WTC11 (cell line): ENCODE data around the gene MEX3D. TPM values are rescaled to one million over a fixed set of nuclear protein-coding genes. Genes with fewer than 3 reads are reported as not detected.

ENCODE experiments used
- ATAC-seq: fragments of 200-7000 bp; cut with Tn5 transposase; 2 replicates; pipeline ENCODE4 v1.10.0; 2021; ENCODE audit warnings: mild to moderate bottlenecking, moderate library complexity
- CTCF ChIA-PET: fragments of 300-600 bp; sonication (Branson Sonifier 250); formaldehyde crosslinking; loops from one replicate; lab custom pipeline; 2021; ENCODE audit warnings: antibody characterized with exemption; lab: Charles Lee
- POLR2A ChIA-PET: fragments of 350-600 bp; sonication (Branson Sonifier 250); formaldehyde crosslinking; loops from one replicate; lab custom pipeline; 2021; ENCODE audit warnings: antibody characterized with exemption; lab: Charles Lee
- DNase-seq: peaks from one replicate; pipeline ENCODE4 v3.0.0; 2021; ENCODE audit warnings: low spot score
- H3K27ac Mint-ChIP-seq: 2 replicates; pipeline ENCODE4 v1.8.0; 2021; ENCODE audit warnings: mixed read lengths
- H3K27me3 Mint-ChIP-seq: 2 replicates; pipeline ENCODE4 v1.8.0; 2021; ENCODE audit warnings: low read depth, mild to moderate bottlenecking, moderate library complexity, mixed read lengths
- H3K36me3 Mint-ChIP-seq: 2 replicates; pipeline ENCODE4 v1.8.0; 2021; ENCODE audit warnings: mixed read lengths
- H3K4me1 Mint-ChIP-seq: 2 replicates; pipeline ENCODE4 v1.8.0; 2022; ENCODE audit warnings: mixed read lengths
- H3K4me3 Mint-ChIP-seq: 2 replicates; pipeline ENCODE4 v1.8.0; 2021; ENCODE audit warnings: mild to moderate bottlenecking, moderate library complexity, mixed read lengths
- H3K9me3 Mint-ChIP-seq: 2 replicates; pipeline ENCODE4 v1.8.0; 2021; ENCODE audit warnings: mixed read lengths
- EMX1 ChIP-seq: fragments of 250-450 bp; sonication (Bioruptor Pico); IDR thresholded peaks from 2 replicates; pipeline ENCODE4 v1.8.0; 2021; ENCODE audit warnings: mild to moderate bottlenecking
- ESRRA ChIP-seq: sonication (generic); formaldehyde crosslinking; IDR thresholded peaks from 2 replicates; pipeline ENCODE4 v1.8.1; 2022; ENCODE audit warnings: mild to moderate bottlenecking, missing genetic modification reagents, borderline replicate concordance
- MXD4 ChIP-seq: fragments of 250-450 bp; sonication (Bioruptor Pico); IDR thresholded peaks from 2 replicates; pipeline ENCODE4 v1.8.0; 2021; ENCODE audit warnings: mild to moderate bottlenecking, moderate library complexity, borderline replicate concordance
- NR2C2 ChIP-seq: sonication (generic); formaldehyde crosslinking; IDR thresholded peaks from 2 replicates; pipeline ENCODE4 v1.8.0; 2022; ENCODE audit warnings: mild to moderate bottlenecking, missing genetic modification reagents
- NR3C1 ChIP-seq: sonication (generic); formaldehyde crosslinking; conservative IDR thresholded peaks from 2 replicates; pipeline ENCODE4 v1.8.1; 2023; ENCODE audit warnings: low read depth, mild to moderate bottlenecking, missing genetic modification reagents
- SMAD3 ChIP-seq: sonication (generic); formaldehyde crosslinking; IDR thresholded peaks from 2 replicates; pipeline ENCODE4 v1.8.0; 2022; ENCODE audit warnings: missing genetic modification reagents, mild to moderate bottlenecking, borderline replicate concordance
- SMAD4 ChIP-seq: sonication (generic); formaldehyde crosslinking; IDR thresholded peaks from 2 replicates; pipeline ENCODE4 v1.8.0; 2022; ENCODE audit warnings: mild to moderate bottlenecking, missing genetic modification reagents
- TEAD1 ChIP-seq: sonication (generic); formaldehyde crosslinking; IDR thresholded peaks from 2 replicates; pipeline ENCODE4 v1.8.0; 2022; ENCODE audit warnings: mild to moderate bottlenecking, missing genetic modification reagents
- ZNF423 ChIP-seq: fragments of 250-450 bp; sonication (Bioruptor Pico); IDR thresholded peaks from 2 replicates; pipeline ENCODE4 v2.1.2; 2022; ENCODE audit warnings: mild to moderate bottlenecking, moderate library complexity
- total RNA-seq: library from RNA; stranded (reverse); gene quantifications from 3 replicates; pipeline ENCODE4 v1.2.3, GENCODE V29; 2021
- TF ChIP-seq, protein P1 (sequence below): sonication (generic); formaldehyde crosslinking; IDR thresholded peaks from 2 replicates; pipeline ENCODE4 v1.8.1; 2022; ENCODE audit warnings: missing genetic modification reagents, borderline replicate concordance
- TF ChIP-seq, protein P2 (sequence below): sonication (generic); formaldehyde crosslinking; IDR thresholded peaks from 2 replicates; pipeline ENCODE4 v1.8.1; 2022; ENCODE audit warnings: low read depth, mild to moderate bottlenecking, moderate library complexity, missing genetic modification reagents, borderline replicate concordance
- TF ChIP-seq, protein P3 (sequence below): fragments of 250-450 bp; sonication (Bioruptor Pico); IDR thresholded peaks from 2 replicates; pipeline ENCODE4 v1.9.0; 2021; ENCODE audit warnings: moderate library complexity, mild to moderate bottlenecking, inconsistent platforms, borderline replicate concordance
- TF ChIP-seq, protein P4 (sequence below): sonication (generic); formaldehyde crosslinking; IDR thresholded peaks from 2 replicates; pipeline ENCODE4 v1.8.1; 2023; ENCODE audit warnings: mild to moderate bottlenecking, missing genetic modification reagents
- TF ChIP-seq, protein P5 (sequence below): sonication (generic); formaldehyde crosslinking; IDR thresholded peaks from 2 replicates; pipeline ENCODE4 v1.8.1; 2023; ENCODE audit warnings: mild to moderate bottlenecking, missing genetic modification reagents, moderate library complexity
- TF ChIP-seq, protein P6 (sequence below): sonication (generic); formaldehyde crosslinking; conservative IDR thresholded peaks from 2 replicates; pipeline ENCODE4 v1.8.1; 2023; ENCODE audit warnings: mild to moderate bottlenecking, low read depth, missing genetic modification reagents, moderate library complexity
- TF ChIP-seq, protein P7 (sequence below): sonication (generic); formaldehyde crosslinking; IDR thresholded peaks from 2 replicates; pipeline ENCODE4 v1.8.1; 2022; ENCODE audit warnings: mild to moderate bottlenecking, moderate library complexity, missing genetic modification reagents
- TF ChIP-seq, protein P8 (sequence below): sonication (generic); formaldehyde crosslinking; IDR thresholded peaks from 2 replicates; pipeline ENCODE4 v1.8.1; 2023; ENCODE audit warnings: mild to moderate bottlenecking, missing genetic modification reagents, moderate library complexity

The MEX3D gene
- total RNA-seq, 1 experiment from 2014 or later, result 69.5 TPM

DNA sequence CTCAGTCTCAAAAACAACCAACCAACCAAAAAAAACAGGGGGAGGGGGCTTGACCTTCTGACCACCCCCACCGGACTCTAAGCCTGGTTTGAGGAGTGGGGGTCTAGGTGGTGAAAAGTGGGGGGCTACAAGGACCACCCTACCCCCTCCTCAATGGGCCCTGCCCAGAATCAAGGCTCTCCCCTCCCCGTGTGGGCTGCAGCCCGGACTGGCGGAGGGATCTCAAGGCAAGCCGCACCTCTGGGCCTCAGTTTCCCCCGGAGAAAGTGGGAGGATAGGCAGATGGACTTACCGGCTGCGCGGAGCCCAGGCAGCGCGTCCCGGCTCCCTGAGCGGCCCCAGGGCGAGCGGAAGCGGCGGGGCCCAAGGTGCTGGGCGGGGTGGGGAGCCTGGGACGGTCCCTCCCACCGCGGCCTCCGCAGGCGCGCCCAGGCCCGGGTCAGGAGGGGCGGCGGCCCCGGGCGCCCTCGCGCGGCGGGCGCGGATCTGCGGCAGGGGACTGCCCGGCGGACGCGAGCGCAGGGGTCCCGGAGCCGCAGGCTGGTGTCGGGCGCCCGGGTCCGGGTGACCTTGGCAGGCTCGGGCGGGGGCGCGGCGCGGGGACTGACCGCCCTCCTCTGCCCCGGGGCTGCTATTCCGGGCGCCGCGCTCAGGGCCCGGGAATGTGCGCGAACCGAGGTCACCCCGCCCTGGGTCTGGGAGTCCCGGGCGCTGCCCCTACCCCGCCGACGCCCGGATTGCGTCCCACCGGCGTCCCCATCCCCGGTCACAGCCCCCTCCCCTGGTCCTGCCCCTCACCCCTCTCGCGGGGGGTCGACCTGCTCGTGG, 55.2 kb downstream of the MEX3D start, which contains the start of gene ADAMTSL5 (continued):
- TF ChIP-seq, protein P1, sequence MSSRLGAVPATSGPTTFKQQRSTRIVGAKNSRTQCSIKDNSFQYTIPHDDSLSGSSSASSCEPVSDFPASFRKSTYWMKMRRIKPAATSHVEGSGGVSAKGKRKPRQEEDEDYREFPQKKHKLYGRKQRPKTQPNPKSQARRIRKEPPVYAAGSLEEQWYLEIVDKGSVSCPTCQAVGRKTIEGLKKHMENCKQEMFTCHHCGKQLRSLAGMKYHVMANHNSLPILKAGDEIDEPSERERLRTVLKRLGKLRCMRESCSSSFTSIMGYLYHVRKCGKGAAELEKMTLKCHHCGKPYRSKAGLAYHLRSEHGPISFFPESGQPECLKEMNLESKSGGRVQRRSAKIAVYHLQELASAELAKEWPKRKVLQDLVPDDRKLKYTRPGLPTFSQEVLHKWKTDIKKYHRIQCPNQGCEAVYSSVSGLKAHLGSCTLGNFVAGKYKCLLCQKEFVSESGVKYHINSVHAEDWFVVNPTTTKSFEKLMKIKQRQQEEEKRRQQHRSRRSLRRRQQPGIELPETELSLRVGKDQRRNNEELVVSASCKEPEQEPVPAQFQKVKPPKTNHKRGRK (CRISPR knock-in tag), result no peak
- TF ChIP-seq, protein P2, sequence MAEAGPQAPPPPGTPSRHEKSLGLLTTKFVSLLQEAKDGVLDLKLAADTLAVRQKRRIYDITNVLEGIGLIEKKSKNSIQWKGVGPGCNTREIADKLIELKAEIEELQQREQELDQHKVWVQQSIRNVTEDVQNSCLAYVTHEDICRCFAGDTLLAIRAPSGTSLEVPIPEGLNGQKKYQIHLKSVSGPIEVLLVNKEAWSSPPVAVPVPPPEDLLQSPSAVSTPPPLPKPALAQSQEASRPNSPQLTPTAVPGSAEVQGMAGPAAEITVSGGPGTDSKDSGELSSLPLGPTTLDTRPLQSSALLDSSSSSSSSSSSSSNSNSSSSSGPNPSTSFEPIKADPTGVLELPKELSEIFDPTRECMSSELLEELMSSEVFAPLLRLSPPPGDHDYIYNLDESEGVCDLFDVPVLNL (CRISPR knock-in tag), result no peak
- no peak for TF ChIP-seq NR2C2
- TF ChIP-seq, protein P3, sequence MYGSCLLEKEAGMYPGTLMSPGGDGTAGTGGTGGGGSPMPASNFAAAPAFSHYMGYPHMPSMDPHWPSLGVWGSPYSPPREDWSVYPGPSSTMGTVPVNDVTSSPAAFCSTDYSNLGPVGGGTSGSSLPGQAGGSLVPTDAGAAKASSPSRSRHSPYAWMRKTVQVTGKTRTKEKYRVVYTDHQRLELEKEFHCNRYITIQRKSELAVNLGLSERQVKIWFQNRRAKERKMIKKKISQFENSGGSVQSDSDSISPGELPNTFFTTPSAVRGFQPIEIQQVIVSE (CRISPR knock-in tag), result no peak

DNA sequence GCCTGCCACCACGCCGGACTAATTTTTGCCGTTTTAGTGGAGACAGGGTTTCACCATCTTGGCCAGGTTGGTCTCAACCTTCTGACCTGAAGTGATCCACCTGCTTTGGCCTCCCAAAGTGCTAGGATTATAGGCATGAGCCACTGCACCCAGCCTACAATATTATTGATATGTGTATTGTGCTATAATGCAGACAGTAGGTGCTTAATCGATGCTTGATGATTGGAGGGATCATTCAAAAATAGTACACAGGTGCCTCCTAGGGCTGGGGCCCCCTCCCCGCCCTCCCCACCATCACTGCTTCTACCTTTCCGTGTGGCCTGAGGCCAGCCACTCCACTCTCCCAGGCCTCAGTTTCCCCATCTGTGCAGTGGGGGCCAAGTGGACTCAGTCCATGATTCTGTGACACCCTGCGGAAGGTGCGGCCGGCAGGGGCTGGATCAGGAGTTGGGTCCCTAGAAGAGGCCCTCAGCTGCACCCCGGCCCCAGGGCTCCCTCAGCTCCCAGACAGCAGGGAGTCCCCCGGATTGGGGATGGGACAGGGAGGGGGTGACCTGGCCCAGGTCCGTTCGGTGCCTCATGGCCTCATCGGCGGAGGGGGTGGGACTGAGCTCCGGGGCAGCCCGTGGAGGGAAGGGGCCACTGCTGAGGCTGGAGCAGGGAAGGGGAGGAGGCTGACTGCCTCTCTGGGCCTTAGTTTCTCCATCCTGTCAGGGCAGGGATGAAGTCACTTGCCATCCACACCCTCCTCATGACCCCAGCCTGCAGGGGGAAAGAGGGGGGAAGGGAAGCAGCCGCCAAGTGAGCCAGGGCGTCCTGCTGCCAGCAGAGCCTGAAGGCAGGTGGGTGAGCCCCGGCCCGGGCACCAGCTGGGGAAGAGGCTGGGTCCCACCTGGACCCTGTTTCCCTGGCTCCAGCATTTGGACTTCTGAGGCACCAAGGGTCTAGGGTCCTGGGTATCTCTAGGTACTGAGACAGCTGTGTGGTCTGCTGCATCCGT, 56.5 kb downstream of the MEX3D start:
- DNase-seq, result no peak
- Mint-ChIP-seq H3K9me3 (peaks cover 4% of the 10 kb centered on the region), H3K27me3 (peaks cover 46% of the 10 kb centered on the region), H3K36me3 (no peaks in the 10 kb centered on the region), H3K4me1 (no peaks in the 10 kb centered on the region), H3K27ac (no peak overlapping the region), H3K4me3 (peak overlapping the region; percentile 57)
- ChIA-PET CTCF (interaction anchor here (1.2 kb wide), 1 partner anchor 34 kb away, joined by 4 read pairs; no protein-coding TSS in a partner anchor), POLR2A (interaction anchor here (0.7 kb wide), 1 partner anchor 21 kb away, joined by 3 read pairs; the partner anchor contains the start of gene PCSK4)
- ATAC-seq, result no peak
- TF ChIP-seq, protein P2 (CRISPR knock-in tag), result no peak
- TF ChIP-seq ESRRA (CRISPR knock-in tag), result no peak
- no peak for TF ChIP-seq SMAD3 (CRISPR knock-in tag)
- TF ChIP-seq, protein P4, sequence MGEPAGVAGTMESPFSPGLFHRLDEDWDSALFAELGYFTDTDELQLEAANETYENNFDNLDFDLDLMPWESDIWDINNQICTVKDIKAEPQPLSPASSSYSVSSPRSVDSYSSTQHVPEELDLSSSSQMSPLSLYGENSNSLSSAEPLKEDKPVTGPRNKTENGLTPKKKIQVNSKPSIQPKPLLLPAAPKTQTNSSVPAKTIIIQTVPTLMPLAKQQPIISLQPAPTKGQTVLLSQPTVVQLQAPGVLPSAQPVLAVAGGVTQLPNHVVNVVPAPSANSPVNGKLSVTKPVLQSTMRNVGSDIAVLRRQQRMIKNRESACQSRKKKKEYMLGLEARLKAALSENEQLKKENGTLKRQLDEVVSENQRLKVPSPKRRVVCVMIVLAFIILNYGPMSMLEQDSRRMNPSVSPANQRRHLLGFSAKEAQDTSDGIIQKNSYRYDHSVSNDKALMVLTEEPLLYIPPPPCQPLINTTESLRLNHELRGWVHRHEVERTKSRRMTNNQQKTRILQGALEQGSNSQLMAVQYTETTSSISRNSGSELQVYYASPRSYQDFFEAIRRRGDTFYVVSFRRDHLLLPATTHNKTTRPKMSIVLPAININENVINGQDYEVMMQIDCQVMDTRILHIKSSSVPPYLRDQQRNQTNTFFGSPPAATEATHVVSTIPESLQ (CRISPR knock-in tag), result no peak
- TF ChIP-seq, protein P5, sequence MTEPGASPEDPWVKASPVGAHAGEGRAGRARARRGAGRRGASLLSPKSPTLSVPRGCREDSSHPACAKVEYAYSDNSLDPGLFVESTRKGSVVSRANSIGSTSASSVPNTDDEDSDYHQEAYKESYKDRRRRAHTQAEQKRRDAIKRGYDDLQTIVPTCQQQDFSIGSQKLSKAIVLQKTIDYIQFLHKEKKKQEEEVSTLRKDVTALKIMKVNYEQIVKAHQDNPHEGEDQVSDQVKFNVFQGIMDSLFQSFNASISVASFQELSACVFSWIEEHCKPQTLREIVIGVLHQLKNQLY (CRISPR knock-in tag), result no peak
- TF ChIP-seq, protein P6, sequence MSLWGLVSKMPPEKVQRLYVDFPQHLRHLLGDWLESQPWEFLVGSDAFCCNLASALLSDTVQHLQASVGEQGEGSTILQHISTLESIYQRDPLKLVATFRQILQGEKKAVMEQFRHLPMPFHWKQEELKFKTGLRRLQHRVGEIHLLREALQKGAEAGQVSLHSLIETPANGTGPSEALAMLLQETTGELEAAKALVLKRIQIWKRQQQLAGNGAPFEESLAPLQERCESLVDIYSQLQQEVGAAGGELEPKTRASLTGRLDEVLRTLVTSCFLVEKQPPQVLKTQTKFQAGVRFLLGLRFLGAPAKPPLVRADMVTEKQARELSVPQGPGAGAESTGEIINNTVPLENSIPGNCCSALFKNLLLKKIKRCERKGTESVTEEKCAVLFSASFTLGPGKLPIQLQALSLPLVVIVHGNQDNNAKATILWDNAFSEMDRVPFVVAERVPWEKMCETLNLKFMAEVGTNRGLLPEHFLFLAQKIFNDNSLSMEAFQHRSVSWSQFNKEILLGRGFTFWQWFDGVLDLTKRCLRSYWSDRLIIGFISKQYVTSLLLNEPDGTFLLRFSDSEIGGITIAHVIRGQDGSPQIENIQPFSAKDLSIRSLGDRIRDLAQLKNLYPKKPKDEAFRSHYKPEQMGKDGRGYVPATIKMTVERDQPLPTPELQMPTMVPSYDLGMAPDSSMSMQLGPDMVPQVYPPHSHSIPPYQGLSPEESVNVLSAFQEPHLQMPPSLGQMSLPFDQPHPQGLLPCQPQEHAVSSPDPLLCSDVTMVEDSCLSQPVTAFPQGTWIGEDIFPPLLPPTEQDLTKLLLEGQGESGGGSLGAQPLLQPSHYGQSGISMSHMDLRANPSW (CRISPR knock-in tag), result no peak
- no peak for TF ChIP-seq MXD4
- TF ChIP-seq, protein P7, sequence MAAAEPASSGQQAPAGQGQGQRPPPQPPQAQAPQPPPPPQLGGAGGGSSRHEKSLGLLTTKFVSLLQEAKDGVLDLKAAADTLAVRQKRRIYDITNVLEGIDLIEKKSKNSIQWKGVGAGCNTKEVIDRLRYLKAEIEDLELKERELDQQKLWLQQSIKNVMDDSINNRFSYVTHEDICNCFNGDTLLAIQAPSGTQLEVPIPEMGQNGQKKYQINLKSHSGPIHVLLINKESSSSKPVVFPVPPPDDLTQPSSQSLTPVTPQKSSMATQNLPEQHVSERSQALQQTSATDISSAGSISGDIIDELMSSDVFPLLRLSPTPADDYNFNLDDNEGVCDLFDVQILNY (CRISPR knock-in tag), result no peak
- TF ChIP-seq, protein P8, sequence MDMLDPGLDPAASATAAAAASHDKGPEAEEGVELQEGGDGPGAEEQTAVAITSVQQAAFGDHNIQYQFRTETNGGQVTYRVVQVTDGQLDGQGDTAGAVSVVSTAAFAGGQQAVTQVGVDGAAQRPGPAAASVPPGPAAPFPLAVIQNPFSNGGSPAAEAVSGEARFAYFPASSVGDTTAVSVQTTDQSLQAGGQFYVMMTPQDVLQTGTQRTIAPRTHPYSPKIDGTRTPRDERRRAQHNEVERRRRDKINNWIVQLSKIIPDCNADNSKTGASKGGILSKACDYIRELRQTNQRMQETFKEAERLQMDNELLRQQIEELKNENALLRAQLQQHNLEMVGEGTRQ (CRISPR knock-in tag), result no peak
- TF ChIP-seq ZNF423 (CRISPR knock-in tag), result no peak
- no peak for TF ChIP-seq NR3C1 (CRISPR knock-in tag)
- TF ChIP-seq EMX1 (CRISPR knock-in tag), result no peak
- no peak for TF ChIP-seq SMAD4 (CRISPR knock-in tag)
- TF ChIP-seq TEAD1 (CRISPR knock-in tag), result no peak
